Urothelium cell line (cell line): ENCODE measurements around the gene KCNMB2.
"Not testable (repeated sequence)": the region's sequence is repeated elsewhere in the genome, so short reads cannot be mapped to it uniquely, and the experiment has no call there.

Experiments used
- DNase-seq: peaks from one replicate; pipeline ENCODE4 v3.0.0; 2011; ENCODE audit warnings: low spot score, mixed read lengths
- FAIRE-seq: peaks from 2 replicates; lab custom pipeline; 2011; peaks lifted over from hg19 to GRCh38; lab: Jason Lieb, UNC

Gene KCNMB2

GRCh38 chr3:178847190-178847589, 311.0 kb downstream of the KCNMB2 start:
- DNase-seq, result no peak
- FAIRE-seq, result no peak

- FAIRE-seq (no peak), DNase-seq (no peak)
These were observed 313.1 kb downstream of the KCNMB2 start for GRCh38 chr3:178849199-178849910.

GRCh38 chr3:178850450-178851190, 314.4 kb downstream of the KCNMB2 start:
- FAIRE-seq, result no peak
- no peak for DNase-seq

GRCh38 chr3:178851564-178851963, 315.3 kb downstream of the KCNMB2 start:
- FAIRE-seq, result no peak
- no peak for DNase-seq

GRCh38 chr3:178856804-178857203, 320.6 kb downstream of the KCNMB2 start:
- DNase-seq, result no peak
- FAIRE-seq, result no peak

GRCh38 chr3:178859386-178859785, 323.1 kb downstream of the KCNMB2 start:
- DNase-seq (no peak), FAIRE-seq (no peak)

GRCh38 chr3:178859900-178860436, 323.7 kb downstream of the KCNMB2 start:
- DNase-seq, FAIRE-seq: not testable (repeated sequence)

GRCh38 chr3:178868681-178869080, 332.4 kb downstream of the KCNMB2 start:
- no peak for FAIRE-seq

GRCh38 chr3:178870085-178870484, 333.8 kb downstream of the KCNMB2 start:
- FAIRE-seq (no peak), DNase-seq (no peak)

More at GRCh38 chr3:178868681-178869080, 332.4 kb downstream of the KCNMB2 start:
- no peak for DNase-seq

- no peak for FAIRE-seq
These were observed 338.9 kb downstream of the KCNMB2 start for GRCh38 chr3:178875157-178875556.

GRCh38 chr3:178875836-178876235, 339.6 kb downstream of the KCNMB2 start:
- FAIRE-seq, result no peak
- no peak for DNase-seq

More at GRCh38 chr3:178875157-178875556, 338.9 kb downstream of the KCNMB2 start:
- no peak for DNase-seq

- DNase-seq (no peak), FAIRE-seq (no peak)
These were observed 344.0 kb downstream of the KCNMB2 start for GRCh38 chr3:178880274-178880673.
